Kidney (tissue), 22 donors: Measurements from ENCODE around the gene NME7. TPM values are rescaled to one million over a fixed set of nuclear protein-coding genes. Genes with fewer than 3 reads are reported as not detected.
A peak's percentile ranks its signal among the peaks of the same experiment; 100 is the strongest.
"Not testable (repeated sequence)": the region's sequence is repeated elsewhere in the genome, so short reads cannot be mapped to it uniquely, and the experiment has no call there.

Source experiments
- DNase-seq, 5 donors: peaks; one replicate each; pipeline ENCODE4 v3.0.0-alpha.2; 2013 to 2020
- FAIRE-seq: peaks from 2 replicates; lab custom pipeline; 2012; peaks lifted over from hg19 to GRCh38; lab: Jason Lieb, UNC
- H3K27ac ChIP-seq, 2 donors: one replicate each; pipeline ENCODE4 v1.7.0; 2013; ENCODE audit warnings: low read depth in 2 of 2, low read length in 2 of 2, inconsistent platforms in 1 of 2
- H3K27me3 ChIP-seq: one replicate; pipeline ENCODE4 v1.7.1; 2013; ENCODE audit warnings: low read length, inconsistent platforms; ENCODE audit not compliant: control insufficient read depth, insufficient read depth
- H3K36me3 ChIP-seq, 3 donors: one replicate each; pipeline versions ENCODE4 v1.7.0 to v1.7.1; 2013; ENCODE audit warnings: low read length in 3 of 3, control low read depth in 1 of 3, inconsistent platforms in 1 of 3; ENCODE audit not compliant: insufficient read depth in 3 of 3, control insufficient read depth in 2 of 3
- H3K4me1 ChIP-seq, 3 donors: one replicate each; pipeline versions ENCODE4 v1.7.0 to v1.7.1; 2013; ENCODE audit warnings: low read length in 3 of 3, inconsistent platforms in 1 of 3, low read depth in 1 of 3; ENCODE audit not compliant: control insufficient read depth in 2 of 3, insufficient read depth in 2 of 3
- H3K4me3 ChIP-seq, 3 donors: one replicate each; pipeline versions ENCODE4 v1.7.0 to v1.8.1; 2013; ENCODE audit warnings: low read length in 3 of 3, control low read depth in 1 of 3, inconsistent platforms in 1 of 3
- H3K9ac ChIP-seq, 3 donors: one replicate each; pipeline versions ENCODE4 v1.7.0 to v1.7.1; 2013; ENCODE audit warnings: low read length in 3 of 3, control low read depth in 1 of 3, inconsistent platforms in 1 of 3
- H3K9me3 ChIP-seq, 3 donors: one replicate each; pipeline versions ENCODE4 v1.7.0 to v1.7.1; 2013; ENCODE audit warnings: low read length in 3 of 3, control low read depth in 1 of 3, inconsistent platforms in 1 of 3; ENCODE audit not compliant: control insufficient read depth in 2 of 3, insufficient read depth in 1 of 3
- intact Hi-C: fragments of 100-400 bp; cut with DNase I; formaldehyde crosslinking; loops from one replicate; pipeline ENCODE4 v1.11.1; 2022
- long read RNA-seq, 10 donors: library from polyadenylated mRNA in 1 of 10; unstranded in 1 of 10; transcript quantifications; one replicate each; pipeline ENCODE4 v2.0.0 and lab custom pipeline, GENCODE V29; 2021 to 2026
- polyA plus RNA-seq: library from polyadenylated mRNA; stranded (reverse); fragments of 350-450 nt; fragmentation: Illumina TruSeq; extraction: RNeasy Lipid Tissue Mini Kit (QIAGEN cat#74804); gene quantifications from one replicate; pipeline ENCODE4 v1.2.3, GENCODE V29; 2014; ENCODE audit warnings: low read depth, low replicate concordance; ENCODE audit not compliant: insufficient read depth
- total RNA-seq: library from RNA; stranded (reverse); fragmentation: NEBNext Ultra II Directional; extraction: Animal tissue kit (Norgen Biotek cat#: 25700); gene quantifications from one replicate; pipeline ENCODE4 v1.2.1, GENCODE V29; 2021
- TF ChIP-seq, protein P1 (sequence below): IDR thresholded peaks from 3 replicates; pipeline ENCODE4 v1.5.1; 2012; ENCODE audit warnings: mild to moderate bottlenecking, moderate library complexity, borderline replicate concordance; ENCODE audit not compliant: insufficient read depth; ENCODE audit errors: extremely low read depth
- donor health status: control.
- donor health status: control.
- donor health status: control.
- donor health status: control.
- donor health status: control.
- donor health status: DM: yes; HTN: yes; CAD: no.
- donor health status: Normal renal cell carcinoma (clear cell type).

NME7 gene, protein sequence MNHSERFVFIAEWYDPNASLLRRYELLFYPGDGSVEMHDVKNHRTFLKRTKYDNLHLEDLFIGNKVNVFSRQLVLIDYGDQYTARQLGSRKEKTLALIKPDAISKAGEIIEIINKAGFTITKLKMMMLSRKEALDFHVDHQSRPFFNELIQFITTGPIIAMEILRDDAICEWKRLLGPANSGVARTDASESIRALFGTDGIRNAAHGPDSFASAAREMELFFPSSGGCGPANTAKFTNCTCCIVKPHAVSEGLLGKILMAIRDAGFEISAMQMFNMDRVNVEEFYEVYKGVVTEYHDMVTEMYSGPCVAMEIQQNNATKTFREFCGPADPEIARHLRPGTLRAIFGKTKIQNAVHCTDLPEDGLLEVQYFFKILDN
- total RNA-seq (31.9 TPM), polyA plus RNA-seq (13.7 TPM)
- long read RNA-seq, donor 1, transcript NME7-201 (12 exons, 1,642 nt), result major isoform, 8 of 9 reads
- long read RNA-seq, donor 1, partial matches to known transcripts, result 0 of 9 reads
- long read RNA-seq, donor 1, other reads (novel, unspliced or antisense), result 0 of 9 reads
- long read RNA-seq, donor 2, full-length matches to known transcripts, result 4 of 10 reads
- long read RNA-seq, donor 2, partial matches to known transcripts, result 6 of 10 reads
- long read RNA-seq, donor 2, other reads (novel, unspliced or antisense), result 0 of 10 reads
- long read RNA-seq, donor 3, full-length matches to known transcripts, result 19 of 33 reads
- long read RNA-seq, donor 3, partial matches to known transcripts, result 14 of 33 reads
- long read RNA-seq, donor 3, other reads (novel, unspliced or antisense), result 0 of 33 reads
- long read RNA-seq, donor 4, transcript NME7-201 (12 exons, 1,642 nt), result major isoform, 14 of 366 reads
- long read RNA-seq, donor 4, partial matches to known transcripts, result 328 of 366 reads
- long read RNA-seq, donor 4, other reads (novel, unspliced or antisense), result 22 of 366 reads
- long read RNA-seq, donor 5, partial matches to known transcripts, result 0 of 1 reads
- long read RNA-seq, donor 5, other reads (novel, unspliced or antisense), result 0 of 1 reads
- long read RNA-seq, donor 6, full-length matches to known transcripts, result 32 of 42 reads
- long read RNA-seq, donor 6, partial matches to known transcripts, result 10 of 42 reads
- long read RNA-seq, donor 6, other reads (novel, unspliced or antisense), result 0 of 42 reads
- long read RNA-seq, donor 7, full-length matches to known transcripts, result 18 of 36 reads
- long read RNA-seq, donor 7, partial matches to known transcripts, result 4 of 36 reads
- long read RNA-seq, donor 7, other reads (novel, unspliced or antisense), result 14 of 36 reads
- long read RNA-seq, donor 8, transcript NME7-201 (12 exons, 1,642 nt), result major isoform, 11 of 19 reads
- long read RNA-seq, donor 8, partial matches to known transcripts, result 6 of 19 reads
- long read RNA-seq, donor 8, other reads (novel, unspliced or antisense), result 0 of 19 reads
- long read RNA-seq, donor 9, full-length matches to known transcripts, result 8 of 8 reads
- long read RNA-seq, donor 9, partial matches to known transcripts, result 0 of 8 reads
- long read RNA-seq, donor 9, other reads (novel, unspliced or antisense), result 0 of 8 reads
- long read RNA-seq, donor 10, transcript NME7-201 (12 exons, 1,642 nt), result major isoform, 5 of 7 reads
- long read RNA-seq, donor 10, partial matches to known transcripts, result 0 of 7 reads
- long read RNA-seq, donor 10, other reads (novel, unspliced or antisense), result 0 of 7 reads

DNA sequence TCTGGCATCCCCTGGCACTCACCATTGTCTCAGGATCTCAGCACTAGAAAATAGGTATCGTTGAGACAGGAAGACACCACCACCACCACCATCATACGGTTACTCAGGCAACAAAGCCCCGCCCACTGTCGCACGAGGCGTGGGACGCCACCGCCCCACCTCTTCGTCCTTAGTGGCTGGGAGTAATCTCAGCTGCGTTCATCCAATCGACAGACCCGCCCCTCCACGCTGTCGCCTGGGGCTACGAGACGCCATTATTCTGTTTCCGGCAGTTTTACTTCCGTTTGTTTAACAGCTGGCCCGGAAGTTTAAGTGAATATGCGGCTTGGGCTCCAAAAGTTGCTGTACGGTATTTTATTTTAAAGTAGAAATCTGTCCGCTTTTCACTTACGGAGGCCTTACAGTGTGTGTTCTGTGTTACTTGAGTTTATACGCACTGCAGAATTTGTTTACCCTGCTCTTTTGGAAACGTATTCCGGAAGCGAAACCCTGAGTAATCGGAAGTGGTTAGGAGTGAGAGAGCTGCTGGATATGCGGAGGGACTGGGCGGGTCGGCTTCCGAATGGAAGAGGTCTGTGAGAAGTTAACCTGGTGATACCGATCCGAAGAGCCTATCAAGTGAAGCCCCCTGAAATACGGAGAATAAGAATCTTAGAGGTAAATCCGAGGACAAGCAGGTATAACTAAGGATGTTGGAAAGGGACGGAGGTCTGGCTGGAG, at the start of gene NME7, which contains the start of gene BLZF1:
TSS of gene NME7 (minus strand) at position 112 of the 720 bp plus-strand sequence. CDS start at position 25, 87 bp downstream.
TSS of gene BLZF1 (plus strand) at position 510 of the 720 bp plus-strand sequence. CDS start 1,328 bp downstream, outside the sequence.
- peak within 1 kb of the TSS; percentile 48 to 60 for H3K27ac ChIP-seq
- peak within 1 kb of the TSS; percentile 80 to 96 (median 84) for H3K9ac ChIP-seq
- peaks cover 0 to 6% (median 2%) of the 10 kb centered on the region in 3 donors for H3K36me3 ChIP-seq
- FAIRE-seq, result peak; percentile 97
- no peaks in the 10 kb centered on the region for H3K9me3 ChIP-seq
- TF ChIP-seq, protein P1, sequence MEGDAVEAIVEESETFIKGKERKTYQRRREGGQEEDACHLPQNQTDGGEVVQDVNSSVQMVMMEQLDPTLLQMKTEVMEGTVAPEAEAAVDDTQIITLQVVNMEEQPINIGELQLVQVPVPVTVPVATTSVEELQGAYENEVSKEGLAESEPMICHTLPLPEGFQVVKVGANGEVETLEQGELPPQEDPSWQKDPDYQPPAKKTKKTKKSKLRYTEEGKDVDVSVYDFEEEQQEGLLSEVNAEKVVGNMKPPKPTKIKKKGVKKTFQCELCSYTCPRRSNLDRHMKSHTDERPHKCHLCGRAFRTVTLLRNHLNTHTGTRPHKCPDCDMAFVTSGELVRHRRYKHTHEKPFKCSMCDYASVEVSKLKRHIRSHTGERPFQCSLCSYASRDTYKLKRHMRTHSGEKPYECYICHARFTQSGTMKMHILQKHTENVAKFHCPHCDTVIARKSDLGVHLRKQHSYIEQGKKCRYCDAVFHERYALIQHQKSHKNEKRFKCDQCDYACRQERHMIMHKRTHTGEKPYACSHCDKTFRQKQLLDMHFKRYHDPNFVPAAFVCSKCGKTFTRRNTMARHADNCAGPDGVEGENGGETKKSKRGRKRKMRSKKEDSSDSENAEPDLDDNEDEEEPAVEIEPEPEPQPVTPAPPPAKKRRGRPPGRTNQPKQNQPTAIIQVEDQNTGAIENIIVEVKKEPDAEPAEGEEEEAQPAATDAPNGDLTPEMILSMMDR, result no peak
- intact Hi-C loops, result no loop called here
- no peaks in the 10 kb centered on the region for H3K27me3 ChIP-seq
- DNase-seq, result peak; percentile 97 to 99 (median 98)
- peak within 1 kb of the TSS; percentile 97 to 99 (median 98) for H3K4me3 ChIP-seq
- peaks cover 0 to 7% (median 4%) of the 10 kb centered on the region in 3 donors for H3K4me1 ChIP-seq

DNA sequence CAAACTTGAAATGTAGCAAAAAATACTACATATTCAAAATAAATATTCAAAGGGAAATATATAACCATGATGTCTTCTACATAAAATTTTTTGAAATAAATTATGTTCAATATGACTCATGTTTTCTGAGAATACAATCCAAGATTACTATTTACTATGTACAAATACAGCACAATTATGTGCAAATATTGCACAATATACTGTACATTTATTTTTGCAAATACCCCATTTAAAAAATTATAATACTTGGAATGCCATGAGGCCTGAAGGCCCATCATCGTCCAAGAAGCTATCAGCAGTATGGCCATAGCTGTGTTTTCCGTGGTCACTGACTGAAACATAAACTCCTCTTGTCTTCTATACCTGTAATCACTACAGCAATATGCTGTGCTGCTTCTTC, 47.4 kb upstream of the NME7 start:
- intact Hi-C loops, result no loop called here
- TF ChIP-seq, protein P1, result no peak

DNA sequence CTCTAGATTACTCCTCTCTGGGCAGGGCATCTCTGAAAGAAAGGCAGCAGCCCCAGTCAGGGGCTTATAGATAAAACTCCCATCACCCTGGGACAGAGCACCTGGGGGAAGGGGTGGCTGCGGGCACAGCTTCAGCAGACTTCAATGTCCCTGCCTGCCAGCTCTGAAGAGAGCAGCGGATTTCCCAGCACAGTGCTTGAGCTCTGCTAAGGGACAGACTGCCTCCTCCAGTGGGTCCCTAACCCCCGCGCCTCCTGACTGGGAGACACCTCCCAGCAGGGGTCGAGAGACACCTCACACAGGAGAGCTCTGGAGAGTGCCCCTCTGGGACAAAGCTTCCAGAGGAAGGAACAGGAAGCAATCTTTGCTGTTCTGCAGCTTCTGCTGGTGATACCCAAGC, 40.7 kb upstream of the NME7 start:
- H3K27ac ChIP-seq, H3K4me3 ChIP-seq, FAIRE-seq, intact Hi-C loops, H3K4me1 ChIP-seq, H3K9ac ChIP-seq, DNase-seq, H3K36me3 ChIP-seq, H3K9me3 ChIP-seq, H3K27me3 ChIP-seq: not testable (repeated sequence)

More for the DNA sequence above, 47.4 kb upstream of the NME7 start:
- H3K27ac ChIP-seq, result no peak overlapping the region
- H3K4me1 ChIP-seq, result no peaks in the 10 kb centered on the region
- no peaks in the 10 kb centered on the region for H3K36me3 ChIP-seq
- no peaks in the 10 kb centered on the region for H3K27me3 ChIP-seq
- no peak overlapping the region for H3K4me3 ChIP-seq
- H3K9ac ChIP-seq, result no peak overlapping the region
- FAIRE-seq (no peak), DNase-seq (no peak)
- H3K9me3 ChIP-seq, result no peaks in the 10 kb centered on the region

DNA sequence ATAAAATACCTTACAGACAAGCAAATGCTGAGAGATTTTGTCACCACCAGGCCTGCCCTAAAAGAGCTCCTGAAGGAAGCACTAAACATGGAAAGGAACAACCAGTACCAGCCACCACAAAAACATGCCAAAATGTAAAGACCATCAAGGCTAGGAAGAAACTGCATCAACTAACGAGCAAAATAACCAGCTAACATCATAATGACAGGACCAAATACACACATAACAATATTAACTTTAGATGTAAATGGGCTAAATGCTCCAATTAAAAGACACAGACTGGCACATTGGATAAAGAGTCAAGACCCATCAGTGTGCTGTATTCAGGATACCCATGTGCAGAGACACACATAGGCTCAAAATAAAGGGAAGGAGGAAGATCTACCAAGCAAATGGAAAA, 35.0 kb upstream of the NME7 start:
- H3K36me3 ChIP-seq, H3K4me3 ChIP-seq, H3K9ac ChIP-seq, H3K27me3 ChIP-seq, FAIRE-seq, H3K9me3 ChIP-seq, H3K27ac ChIP-seq, intact Hi-C loops, H3K4me1 ChIP-seq, DNase-seq: not testable (repeated sequence)
